GM12878 (cell line): Measurements from ENCODE around the gene SSPN. TPM values are rescaled to one million over a fixed set of nuclear protein-coding genes. Genes with fewer than 3 reads are reported as not detected.

Source experiments
- ATAC-seq: fragments of 200-7000 bp; cut with Tn5 transposase; 3 replicates; pipeline ENCODE4 v1.9.1; 2020; ENCODE audit warnings: mild to moderate bottlenecking, moderate library complexity
- BruUV-seq: library from RNA; stranded (reverse); fragments of 400-500 nt; replicated peaks from 2 replicates; lab custom pipeline; 2021; lab: Mats Ljungman, UMichigan
- CTCF ChIA-PET: fragments of 300-600 bp; sonication (Branson Sonifier 250); formaldehyde crosslinking; extraction: SDS; loops from one replicate; lab custom pipeline; 2021; ENCODE audit warnings: inconsistent platforms; lab: Yijun Ruan, JAX
- POLR2A ChIA-PET: fragments of 350-600 bp; formaldehyde crosslinking; extraction: SDS; loops from one replicate; lab custom pipeline; 2021; ENCODE audit warnings: inconsistent platforms; lab: Charles Lee
- RAD21 ChIA-PET: fragments of 300-600 bp; sonication (Branson Sonifier 250); formaldehyde crosslinking; loops from one replicate; lab custom pipeline; 2023; ENCODE audit warnings: antibody characterized with exemption; ENCODE audit not compliant: unreplicated experiment; lab: Charles Lee
- SMC1A ChIA-PET: fragments of 300-600 bp; sonication (Branson Sonifier 250); formaldehyde crosslinking; loops from one replicate; lab custom pipeline; 2023; ENCODE audit not compliant: unreplicated experiment, uncharacterized antibody; lab: Charles Lee
- DNase-seq: peaks from one replicate; pipeline ENCODE4 v3.0.0-alpha.2; 2011; ENCODE audit warnings: low read depth, low spot score
- FAIRE-seq: peaks from 3 replicates; lab custom pipeline; 2011; peaks lifted over from hg19 to GRCh38; lab: Jason Lieb, UNC
- H2AFZ ChIP-seq: 2 replicates; pipeline ENCODE4 v1.6.0; 2011; ENCODE audit warnings: low read depth, low read length, control low read depth; ENCODE audit not compliant: control insufficient read depth
- H3K27ac ChIP-seq: 2 replicates; pipeline ENCODE4 v1.5.1; 2011; ENCODE audit warnings: control low read depth; ENCODE audit not compliant: control insufficient read depth, insufficient read depth
- H3K27me3 ChIP-seq, 2 experiments: replicated peaks in 1 of 2; 2 replicates each; pipeline versions ENCODE4 v1.6.0 to v1.6.1; 2011; ENCODE audit warnings: low read length in 1 of 2; ENCODE audit not compliant: control insufficient read depth in 2 of 2, insufficient read depth in 2 of 2
- H3K36me3 ChIP-seq, 2 experiments: 2 replicates each; pipeline ENCODE4 v1.5.1; 2011; ENCODE audit warnings: low read length in 1 of 2; ENCODE audit not compliant: control insufficient read depth in 2 of 2, insufficient read depth in 2 of 2
- H3K4me1 ChIP-seq: 2 replicates; pipeline ENCODE4 v1.6.1; 2011; ENCODE audit warnings: mild to moderate bottlenecking, low read length, moderate library complexity, mixed read lengths; ENCODE audit not compliant: control insufficient read depth, insufficient read depth
- H3K4me2 ChIP-seq: 2 replicates; pipeline ENCODE4 v1.6.0; 2011; ENCODE audit warnings: control low read depth; ENCODE audit not compliant: control insufficient read depth, insufficient read depth
- H3K4me3 ChIP-seq: fragments of 200-600 bp; sonication (generic); 2 replicates; pipeline ENCODE4 v1.5.1; 2016
- H3K79me2 ChIP-seq: 2 replicates; pipeline ENCODE4 v1.6.0; 2011; ENCODE audit warnings: low read length; ENCODE audit not compliant: control insufficient read depth, insufficient read depth
- H3K9ac ChIP-seq: 2 replicates; pipeline ENCODE4 v1.8.0; 2011; ENCODE audit warnings: low read length, control low read depth, mixed read lengths; ENCODE audit not compliant: control insufficient read depth, insufficient read depth
- H3K9me3 ChIP-seq: replicated peaks from 3 replicates; pipeline ENCODE4 v1.5.1; 2011; ENCODE audit warnings: mild to moderate bottlenecking, low read length; ENCODE audit not compliant: control insufficient read depth, insufficient read depth
- H4K20me1 ChIP-seq: 2 replicates; pipeline ENCODE4 v1.6.0; 2011; ENCODE audit not compliant: control insufficient read depth, insufficient read depth
- ASH2L ChIP-seq: fragments of 300-600, 200-600 bp; sonication (generic); IDR thresholded peaks from 2 replicates; pipeline ENCODE4 v1.6.1; 2017; ENCODE audit warnings: low read depth, mild to moderate bottlenecking, borderline replicate concordance
- BRCA1 ChIP-seq: IDR thresholded peaks from 2 replicates; pipeline ENCODE4 v1.6.1; 2011; ENCODE audit warnings: low read depth, low read length, improper control_type of control experiment
- CBFB ChIP-seq: IDR thresholded peaks from 2 replicates; pipeline ENCODE4 v1.6.1; 2016; ENCODE audit warnings: antibody characterized with exemption, low read depth
- ETV6 ChIP-seq, 2 experiments: fragments of 450-650 bp in 1 of 2; IDR thresholded peaks in 1 of 2; conservative IDR thresholded peaks in 1 of 2; 2 replicates each; pipeline ENCODE4 v1.6.1; 2014; ENCODE audit warnings: antibody characterized with exemption in 1 of 2, borderline replicate concordance in 1 of 2, low read depth in 1 of 2, mild to moderate bottlenecking in 1 of 2, moderate library complexity in 1 of 2
- FOXM1 ChIP-seq: IDR thresholded peaks from 2 replicates; pipeline ENCODE4 v1.6.1; 2012; ENCODE audit warnings: low read depth, mild to moderate bottlenecking, inconsistent platforms, low read length, moderate library complexity
- GABPA ChIP-seq: IDR thresholded peaks from 2 replicates; pipeline ENCODE4 v1.6.1; 2014; ENCODE audit warnings: antibody characterized with exemption, low read depth, mild to moderate bottlenecking, inconsistent platforms
- MXI1 ChIP-seq: fragments of 150-350 bp; IDR thresholded peaks from 2 replicates; pipeline ENCODE4 v1.6.1; 2011; ENCODE audit warnings: low read depth, mild to moderate bottlenecking, inconsistent platforms, low read length, improper control_type of control experiment
- NFIC ChIP-seq: IDR thresholded peaks from 2 replicates; pipeline ENCODE4 v1.6.1; 2012; ENCODE audit warnings: low read depth, mild to moderate bottlenecking, inconsistent platforms, low read length, moderate library complexity
- NFYB ChIP-seq: IDR thresholded peaks from 2 replicates; pipeline ENCODE4 v1.6.1; 2011; ENCODE audit warnings: low read depth, mild to moderate bottlenecking, low read length, improper control_type of control experiment, moderate library complexity; ENCODE audit not compliant: insufficient read depth
- RB1 ChIP-seq: fragments of 450-650 bp; formaldehyde crosslinking; IDR thresholded peaks from 2 replicates; pipeline ENCODE4 v1.6.1; 2017; ENCODE audit warnings: mild to moderate bottlenecking, borderline replicate concordance
- ZSCAN29 ChIP-seq: fragments of 450-650 bp; IDR thresholded peaks from 2 replicates; pipeline ENCODE4 v1.6.1; 2017; ENCODE audit warnings: mild to moderate bottlenecking, moderate library complexity
- WGBS: methylation state at CpG from one replicate; pipeline ENCODE4 v1.1.6; 2016; ENCODE audit warnings: low lambda C conversion rate; ENCODE audit not compliant: insufficient replicate concordance, insufficient coverage; ENCODE audit errors: missing lambda C conversion rate; 5-methylcytosine and 5-hydroxymethylcytosine counted together
- in situ Hi-C: fragments of 300-500 bp; cut with MboI; formaldehyde crosslinking; loops from 9 replicates; pipeline ENCODE4 v1.14.3; 2018; ENCODE audit warnings: mixed read lengths
- intact Hi-C: fragments of 100-400 bp; cut with micrococcal nuclease; formaldehyde crosslinking; loops from one replicate; pipeline ENCODE4 v1.14.2; 2022; ENCODE audit not compliant: unreplicated experiment
- polyA plus RNA-seq, 11 experiments: library from polyadenylated mRNA; depleted of rRNA in 4 of 11; unstranded in 6 of 11; stranded (reverse) in 5 of 11; fragments of >200 nt; fragmentation: Nextera tagmentation in 4 of 11; fragmentation: Illumina TruSeq in 1 of 11; extraction: Ambion mirVana in 4 of 11; extraction: Trizol in 1 of 11; gene quantifications; 1 replicate in 1 of 11; 2 replicates in 10 of 11; pipeline versions ENCODE4 v1.2.1 to v1.2.3, GENCODE V29; 2011 to 2016; ENCODE audit warnings: inconsistent platforms in 2 of 11, missing spikeins in 2 of 11, low read depth in 1 of 11
- total RNA-seq, 4 experiments: library from RNA; depleted of rRNA in 3 of 4; stranded (reverse); fragments of >200 nt in 3 of 4; fragmentation: Illumina TruSeq in 1 of 4; extraction: Trizol in 1 of 4; gene quantifications; 2 replicates each; pipeline versions ENCODE4 v1.2.1 to v1.2.3, GENCODE V29; 2013 to 2021
- TF ChIP-seq, protein P1 (sequence below): IDR thresholded peaks from 2 replicates; pipeline ENCODE4 v1.6.1; 2012; ENCODE audit warnings: low read length, inconsistent platforms
- TF ChIP-seq, protein P2 (sequence below): IDR thresholded peaks from 2 replicates; pipeline ENCODE4 v1.6.1; 2012; ENCODE audit warnings: low read depth, low read length, improper control_type of control experiment

Gene SSPN
- total and polyA plus RNA-seq, 10 of the 15 experiments (the other 5 are each of a cell fraction or from before 2014, with no cell fraction given), result 0.04 to 0.41 (median 0.28) TPM; not detected in 5

DNA sequence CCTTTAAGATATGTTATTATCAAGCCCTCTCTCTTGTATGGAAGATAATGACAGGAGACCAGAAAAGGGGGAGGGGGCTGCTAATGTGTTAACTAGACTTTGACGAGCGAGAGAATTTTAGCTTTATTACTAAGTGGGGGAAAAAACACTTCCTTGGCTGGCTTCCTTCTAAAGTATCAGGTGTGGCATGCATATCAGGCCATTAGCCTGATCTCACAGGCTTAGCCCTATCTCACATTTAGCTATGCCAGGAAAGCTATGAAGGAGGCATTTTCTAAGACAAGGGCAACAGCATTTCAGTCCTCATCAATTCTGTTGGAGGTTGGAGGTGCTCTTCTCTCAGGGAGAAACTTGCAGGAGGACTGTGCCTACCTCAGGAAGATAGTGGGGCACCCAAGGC, 9.9 kb downstream of the SSPN start:
- WGBS, result 73% methylated on average over 2 of the region's 2 CpGs
- ChIA-PET SMC1A (interaction anchor here (1.0 to 1.5 kb wide), 4 partner anchors 9 to 49 kb away, joined by 3 to 9 read pairs (median 4); no protein-coding TSS in a partner anchor), POLR2A (no interaction called here), CTCF (interaction anchor here (0.6 to 1.2 kb wide), 4 partner anchors 13 to 86 kb away, joined by 3 to 4 read pairs (median 3); partner anchors contain the start of gene BHLHE41), RAD21 (no interaction called here)
- H3K36me3 ChIP-seq, result no peaks in the 10 kb centered on the region
- no peak overlapping the region for H3K4me3 ChIP-seq
- no peak overlapping the region for H3K9ac ChIP-seq
- no peaks in the 10 kb centered on the region for H3K9me3 ChIP-seq
- DNase-seq (no peak), FAIRE-seq (no peak), ATAC-seq (no peak)
- no peaks in the 10 kb centered on the region for H4K20me1 ChIP-seq
- TF ChIP-seq BRCA1, result no peak
- TF ChIP-seq, protein P1, sequence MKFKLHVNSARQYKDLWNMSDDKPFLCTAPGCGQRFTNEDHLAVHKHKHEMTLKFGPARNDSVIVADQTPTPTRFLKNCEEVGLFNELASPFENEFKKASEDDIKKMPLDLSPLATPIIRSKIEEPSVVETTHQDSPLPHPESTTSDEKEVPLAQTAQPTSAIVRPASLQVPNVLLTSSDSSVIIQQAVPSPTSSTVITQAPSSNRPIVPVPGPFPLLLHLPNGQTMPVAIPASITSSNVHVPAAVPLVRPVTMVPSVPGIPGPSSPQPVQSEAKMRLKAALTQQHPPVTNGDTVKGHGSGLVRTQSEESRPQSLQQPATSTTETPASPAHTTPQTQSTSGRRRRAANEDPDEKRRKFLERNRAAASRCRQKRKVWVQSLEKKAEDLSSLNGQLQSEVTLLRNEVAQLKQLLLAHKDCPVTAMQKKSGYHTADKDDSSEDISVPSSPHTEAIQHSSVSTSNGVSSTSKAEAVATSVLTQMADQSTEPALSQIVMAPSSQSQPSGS, result no peak
- no peak for TF ChIP-seq FOXM1
- TF ChIP-seq ZSCAN29, result no peak
- TF ChIP-seq, protein P2, sequence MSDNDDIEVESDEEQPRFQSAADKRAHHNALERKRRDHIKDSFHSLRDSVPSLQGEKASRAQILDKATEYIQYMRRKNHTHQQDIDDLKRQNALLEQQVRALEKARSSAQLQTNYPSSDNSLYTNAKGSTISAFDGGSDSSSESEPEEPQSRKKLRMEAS, result no peak
- TF ChIP-seq NFIC, result no peak
- no peak for TF ChIP-seq RB1
- no peak for TF ChIP-seq ASH2L
- no peak for TF ChIP-seq MXI1
- TF ChIP-seq GABPA, result no peak
- no peak for TF ChIP-seq ETV6 (conservative IDR thresholded peaks at IDR 0.05 in 1 of 2, IDR thresholded peaks at IDR 0.05 in 1 of 2; ENCODE audit: borderline replicate concordance in 1 of 2, low read depth in 1 of 2)
- TF ChIP-seq NFYB, result no peak
- no peak for TF ChIP-seq CBFB
- intact Hi-C loops, result no loop called here
- no peaks in the 10 kb centered on the region for H3K4me1 ChIP-seq
- no peak overlapping the region for H3K27ac ChIP-seq
- no peak overlapping the region for H2AFZ ChIP-seq
- peaks cover 0 to 3% of the 10 kb centered on the region in 2 experiments; a peak in 2 of 4 replicates for H3K27me3 ChIP-seq
- H3K4me2 ChIP-seq, result no peak overlapping the region
- BruUV-seq, result no TSS peak
- H3K79me2 ChIP-seq, result no peaks in the 10 kb centered on the region
- in situ Hi-C loops, result no loop called here
